Sigmoid colon (tissue), 4 donors: Measurements from ENCODE around the gene MEGF8.

Source experiments
- EP300 ChIP-seq, 4 donors: sonication (generic); formaldehyde crosslinking; IDR thresholded peaks; one replicate each; pipeline ENCODE4 v1.6.1; 2017; ENCODE audit warnings: antibody characterized with exemption in 4 of 4
- POLR2A ChIP-seq, 2 donors: fragments of 450-650 bp; IDR thresholded peaks; one replicate each; pipeline ENCODE4 v1.6.1; 2016; ENCODE audit warnings: antibody characterized with exemption in 2 of 2, mild to moderate bottlenecking in 2 of 2, moderate library complexity in 2 of 2
- POLR2AphosphoS5 ChIP-seq, 4 donors: sonication (generic); formaldehyde crosslinking; IDR thresholded peaks; one replicate each; pipeline ENCODE4 v1.6.1; 2017; ENCODE audit warnings: antibody characterized with exemption in 4 of 4
- TF ChIP-seq, protein P1 (sequence below), 4 experiments: fragments of 450-650 bp in 3 of 4; fragments of 200-600 bp in 1 of 4; IDR thresholded peaks; one replicate each; pipeline ENCODE4 v1.5.1; 2016 to 2019; ENCODE audit warnings: antibody characterized with exemption in 4 of 4, mild to moderate bottlenecking in 3 of 4, moderate library complexity in 2 of 4

DNA sequence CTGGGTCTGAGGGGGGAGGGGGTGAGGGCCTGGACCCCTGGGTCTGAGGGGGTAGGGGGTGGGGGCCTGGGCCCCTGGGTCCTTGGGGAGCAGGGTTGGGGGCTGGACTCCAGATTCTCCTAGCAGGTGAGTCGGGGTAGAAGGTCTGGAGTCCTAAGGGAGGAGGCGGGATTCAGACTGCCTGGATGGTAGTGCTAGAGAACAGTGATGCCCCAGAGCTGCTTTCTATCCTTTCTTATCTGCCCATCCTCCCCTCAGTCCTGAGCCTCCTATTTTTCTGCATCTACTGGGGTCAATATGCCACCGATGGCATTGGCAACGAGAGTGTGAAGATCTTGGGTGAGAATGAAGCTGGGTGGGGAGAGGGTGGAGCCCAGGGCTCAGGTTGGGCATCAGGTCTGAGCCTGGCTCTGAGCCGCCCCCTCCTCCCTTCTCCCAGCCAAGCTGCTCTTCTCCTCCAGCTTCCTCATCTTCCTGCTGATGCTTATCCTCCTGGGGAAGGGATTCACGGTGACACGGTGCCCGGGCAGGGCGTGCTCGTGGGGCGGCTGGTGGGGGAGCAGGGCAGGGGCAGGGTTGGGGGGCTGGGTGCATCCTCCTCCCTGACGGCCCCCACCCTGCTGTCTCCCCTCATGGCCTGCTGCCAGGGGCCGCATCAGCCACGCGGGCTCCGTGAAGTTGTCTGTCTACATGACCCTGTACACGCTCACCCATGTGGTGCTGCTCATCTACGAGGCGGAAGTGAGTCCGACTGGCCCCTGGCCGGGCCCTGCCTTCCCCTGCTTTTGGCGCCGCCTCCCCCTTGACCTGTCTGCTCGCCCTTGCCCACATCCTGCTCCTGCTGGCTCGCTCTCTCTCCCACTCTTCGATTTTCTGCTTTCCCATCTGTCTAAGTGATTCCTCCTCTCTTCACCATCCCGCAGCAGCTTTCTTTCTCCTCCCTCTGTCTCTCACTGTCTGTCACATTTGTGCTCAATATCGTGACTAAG, 8.9 kb upstream of the MEGF8 start:
- TF ChIP-seq, protein P1, sequence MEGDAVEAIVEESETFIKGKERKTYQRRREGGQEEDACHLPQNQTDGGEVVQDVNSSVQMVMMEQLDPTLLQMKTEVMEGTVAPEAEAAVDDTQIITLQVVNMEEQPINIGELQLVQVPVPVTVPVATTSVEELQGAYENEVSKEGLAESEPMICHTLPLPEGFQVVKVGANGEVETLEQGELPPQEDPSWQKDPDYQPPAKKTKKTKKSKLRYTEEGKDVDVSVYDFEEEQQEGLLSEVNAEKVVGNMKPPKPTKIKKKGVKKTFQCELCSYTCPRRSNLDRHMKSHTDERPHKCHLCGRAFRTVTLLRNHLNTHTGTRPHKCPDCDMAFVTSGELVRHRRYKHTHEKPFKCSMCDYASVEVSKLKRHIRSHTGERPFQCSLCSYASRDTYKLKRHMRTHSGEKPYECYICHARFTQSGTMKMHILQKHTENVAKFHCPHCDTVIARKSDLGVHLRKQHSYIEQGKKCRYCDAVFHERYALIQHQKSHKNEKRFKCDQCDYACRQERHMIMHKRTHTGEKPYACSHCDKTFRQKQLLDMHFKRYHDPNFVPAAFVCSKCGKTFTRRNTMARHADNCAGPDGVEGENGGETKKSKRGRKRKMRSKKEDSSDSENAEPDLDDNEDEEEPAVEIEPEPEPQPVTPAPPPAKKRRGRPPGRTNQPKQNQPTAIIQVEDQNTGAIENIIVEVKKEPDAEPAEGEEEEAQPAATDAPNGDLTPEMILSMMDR (IDR thresholded peaks at IDR 0.05), result no peak
- no peak for TF ChIP-seq POLR2A (IDR thresholded peaks at IDR 0.05)
- TF ChIP-seq EP300 (IDR thresholded peaks at IDR 0.05), result no peak
- no peak for TF ChIP-seq POLR2AphosphoS5 (IDR thresholded peaks at IDR 0.05)
